GM12878 (cell line): ENCODE data around the gene NTSR1.

Source experiments
- CREB1 ChIP-seq: IDR thresholded peaks from 2 replicates; pipeline ENCODE4 v1.6.1; 2012; ENCODE audit warnings: low read depth, mild to moderate bottlenecking, inconsistent platforms
- EGR1 ChIP-seq, 2 experiments: IDR thresholded peaks; 1 replicate in 1 of 2; 2 replicates in 1 of 2; pipeline ENCODE4 v1.6.1; 2011 to 2012; ENCODE audit warnings: low read depth in 2 of 2, low read length in 2 of 2, borderline replicate concordance in 1 of 2, mild to moderate bottlenecking in 1 of 2, moderate library complexity in 1 of 2
- EP300 ChIP-seq, 2 experiments: fragments of 150-350 bp in 1 of 2; IDR thresholded peaks; 2 replicates each; pipeline ENCODE4 v1.6.1; 2011 to 2012; ENCODE audit warnings: low read depth in 2 of 2, low read length in 2 of 2, borderline replicate concordance in 1 of 2, improper control_type of control experiment in 1 of 2, inconsistent platforms in 1 of 2; ENCODE audit not compliant: control insufficient read depth in 1 of 2
- EZH2 ChIP-seq: IDR thresholded peaks from 2 replicates; pipeline ENCODE4 v1.6.1; 2012; ENCODE audit warnings: low read depth, mild to moderate bottlenecking, control low read depth, inconsistent platforms, low read length, borderline replicate concordance; ENCODE audit not compliant: control insufficient read depth
- HDGF ChIP-seq: fragments of 450-650 bp; IDR thresholded peaks from 2 replicates; pipeline ENCODE4 v1.6.1; 2016; ENCODE audit warnings: antibody characterized with exemption
- JUND ChIP-seq: IDR thresholded peaks from 2 replicates; pipeline ENCODE4 v1.6.1; 2012; ENCODE audit warnings: low read depth, mild to moderate bottlenecking, low read length, improper control_type of control experiment, moderate library complexity
- POLR2AphosphoS5 ChIP-seq: IDR thresholded peaks from 2 replicates; pipeline ENCODE4 v1.6.1; 2011; ENCODE audit warnings: mild to moderate bottlenecking, low read length, inconsistent platforms
- RBBP5 ChIP-seq: fragments of 200-600 bp; sonication (generic); conservative IDR thresholded peaks from 2 replicates; pipeline ENCODE4 v1.6.1; 2016
- SMARCA5 ChIP-seq: fragments of 450-650 bp; IDR thresholded peaks from 2 replicates; pipeline ENCODE4 v1.6.1; 2017; ENCODE audit warnings: mild to moderate bottlenecking
- STAT1 ChIP-seq: fragments of 450-650 bp; conservative IDR thresholded peaks from 2 replicates; pipeline ENCODE4 v1.6.1; 2014; ENCODE audit warnings: antibody characterized with exemption, mild to moderate bottlenecking
- SUPT20H ChIP-seq: IDR thresholded peaks from 2 replicates; pipeline ENCODE4 v1.6.1; 2011; ENCODE audit warnings: low read depth, mild to moderate bottlenecking, low read length, moderate library complexity, borderline replicate concordance; ENCODE audit not compliant: control insufficient read depth

DNA sequence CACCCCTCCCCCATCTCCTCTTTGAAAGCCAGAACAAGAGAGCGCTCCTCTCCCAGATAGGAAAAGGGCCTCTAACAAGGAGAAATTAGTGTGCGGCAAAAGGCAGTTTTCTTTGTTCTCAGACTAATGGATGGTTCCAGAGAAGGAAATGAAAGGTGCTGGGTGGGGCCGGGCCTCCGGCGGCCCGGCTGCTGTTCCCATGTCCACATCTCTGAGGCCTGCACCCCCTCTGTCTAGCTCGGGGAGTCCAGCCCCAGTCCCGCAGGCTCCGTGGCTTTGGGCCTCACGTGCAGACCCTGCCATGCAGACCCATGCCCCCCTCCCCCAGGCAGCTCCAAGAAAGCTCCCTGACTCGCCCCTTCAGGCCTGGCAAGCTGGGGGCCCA lies 51.8 kb downstream of the NTSR1 start:
- TF ChIP-seq CREB1 (no peak), JUND (no peak), SMARCA5 (no peak), EZH2 (no peak), POLR2AphosphoS5 (no peak), EGR1 (IDR thresholded peaks at IDR 0.05; ENCODE audit: borderline replicate concordance in 1 of 2, low read depth in 2 of 2, low read length in 2 of 2) (no peak), SUPT20H (no peak), RBBP5 (no peak), STAT1 (no peak), HDGF (no peak), EP300 (IDR thresholded peaks at IDR 0.05; ENCODE audit: borderline replicate concordance in 1 of 2, control insufficient read depth in 1 of 2, low read depth in 2 of 2, low read length in 2 of 2) (no peak)
